Hippocampal formation (tissue), 2 donors: ENCODE measurements around the gene RAP1A.

ENCODE experiments used
- DNase-seq, 2 donors: peaks; one replicate each; lab custom pipeline; 2025; lab: John Stamatoyannopoulos, UW

RAP1A gene

GRCh38 chr1:111719674-111720132 lies 100.1 kb downstream of the RAP1A start:
- DNase-seq, result no peak

- DNase-seq, result peak in 1 of 2 donors; percentile 15
These were observed 100.8 kb downstream of the RAP1A start for GRCh38 chr1:111720274-111720976.

GRCh38 chr1:111720977-111721786 lies 101.6 kb downstream of the RAP1A start:
- no peak for DNase-seq

- no peak for DNase-seq
These were observed 103.7 kb downstream of the RAP1A start for GRCh38 chr1:111723091-111723806.

- no peak for DNase-seq
These were observed 104.3 kb downstream of the RAP1A start for GRCh38 chr1:111723871-111724270.

- DNase-seq, result no peak
These were observed 105.6 kb downstream of the RAP1A start for GRCh38 chr1:111725192-111725591.

GRCh38 chr1:111727056-111727455 lies 107.5 kb downstream of the RAP1A start:
- DNase-seq, result no peak

GRCh38 chr1:111729271-111729921 lies 109.8 kb downstream of the RAP1A start:
- DNase-seq, result peak in 1 of 2 donors; percentile 17

GRCh38 chr1:111729946-111730681 lies 110.5 kb downstream of the RAP1A start:
- DNase-seq, result no peak

GRCh38 chr1:111730706-111731105 lies 111.1 kb downstream of the RAP1A start:
- no peak for DNase-seq

GRCh38 chr1:111731956-111732355 lies 112.4 kb downstream of the RAP1A start:
- no peak for DNase-seq

GRCh38 chr1:111732718-111733117 lies 113.1 kb downstream of the RAP1A start:
- DNase-seq, result no peak

GRCh38 chr1:111733183-111733991 lies 113.8 kb downstream of the RAP1A start:
- DNase-seq, result peak in 1 of 2 donors; percentile 28

- no peak for DNase-seq
These were observed 114.4 kb downstream of the RAP1A start for GRCh38 chr1:111733992-111734341.

GRCh38 chr1:111734426-111734825 lies 114.8 kb downstream of the RAP1A start:
- DNase-seq, result no peak

- no peak for DNase-seq
These were observed 115.3 kb downstream of the RAP1A start for GRCh38 chr1:111734856-111735255.

GRCh38 chr1:111735321-111735720 lies 115.7 kb downstream of the RAP1A start:
- DNase-seq, result no peak

GRCh38 chr1:111735858-111736544 lies 116.4 kb downstream of the RAP1A start:
- DNase-seq, result no peak

- peak; percentile 78 to 86 for DNase-seq
These were observed 117.1 kb downstream of the RAP1A start for GRCh38 chr1:111736548-111737215.
